Stimulated activated memory B cell treated with anti-CD40 and anti-IgM and Interleukin-4, amounts not matched to agents 10 μg/mL and 1 μg/mL and 100 μg/mL, for 72 hours (primary cell): ENCODE data around the gene SLC29A2.
"Not testable (repeated sequence)": the region's sequence is repeated elsewhere in the genome, so short reads cannot be mapped to it uniquely, and the experiment has no call there.

ENCODE experiments used
- ATAC-seq: fragments of 150-1000 bp; cut with Tn5 transposase; 2 replicates; pipeline ENCODE4 v1.10.0; 2021
- H3K27ac Mint-ChIP-seq: one replicate; pipeline ENCODE4 v1.8.0; 2022; ENCODE audit warnings: mild to moderate bottlenecking, mixed read lengths
- H3K27me3 Mint-ChIP-seq: one replicate; pipeline ENCODE4 v1.8.0; 2022; ENCODE audit warnings: mixed read lengths
- H3K36me3 Mint-ChIP-seq: one replicate; pipeline ENCODE4 v1.8.0; 2022; ENCODE audit warnings: mixed read lengths
- H3K4me1 Mint-ChIP-seq: one replicate; pipeline ENCODE4 v1.8.0; 2022; ENCODE audit warnings: mixed read lengths
- H3K4me3 Mint-ChIP-seq: one replicate; pipeline ENCODE4 v1.8.0; 2022; ENCODE audit warnings: mild to moderate bottlenecking, moderate library complexity, mixed read lengths
- H3K9me3 Mint-ChIP-seq: one replicate; pipeline ENCODE4 v1.8.0; 2022; ENCODE audit warnings: mixed read lengths

The SLC29A2 gene

DNA sequence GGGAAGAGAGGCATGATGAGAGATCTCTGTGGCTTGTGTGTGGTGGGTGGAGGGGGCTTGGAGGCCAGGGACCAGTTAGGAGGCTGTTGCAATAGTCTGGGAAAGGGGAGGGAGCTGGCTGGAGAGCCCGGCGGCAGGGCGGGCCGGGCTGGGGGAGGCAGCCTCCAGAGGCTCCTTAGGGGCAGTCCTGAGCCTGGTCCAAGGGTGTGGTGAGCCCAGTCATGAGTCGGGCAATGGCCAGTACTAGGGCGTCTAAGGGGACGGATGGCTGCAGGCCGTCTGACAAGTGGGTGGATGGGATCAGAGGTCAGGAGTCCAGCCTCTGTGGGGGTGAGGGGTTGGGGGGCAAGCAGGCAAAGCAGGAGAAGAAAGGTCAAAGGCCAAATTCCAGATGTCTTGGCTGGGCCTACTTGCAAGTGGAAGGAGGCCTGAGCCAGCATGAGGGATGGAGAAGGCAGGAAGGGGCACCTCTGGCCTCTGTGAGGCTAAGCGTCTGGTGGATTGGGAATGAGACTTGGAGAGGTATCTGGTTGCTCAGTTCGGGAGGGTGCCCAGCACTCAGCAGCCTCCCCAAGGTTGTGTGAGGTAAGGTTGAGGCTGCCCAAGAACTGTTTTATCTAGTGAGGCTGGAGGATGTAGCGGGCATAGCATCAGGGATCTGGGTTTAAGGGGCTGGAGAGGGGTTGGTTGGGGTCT is 48.7 kb downstream of the SLC29A2 start:
- no peak for ATAC-seq
- H3K27ac Mint-ChIP-seq, result no peak overlapping the region
- H3K4me3 Mint-ChIP-seq, result no peak overlapping the region
- no peaks in the 10 kb centered on the region for H3K27me3 Mint-ChIP-seq
- no peaks in the 10 kb centered on the region for H3K36me3 Mint-ChIP-seq
- H3K4me1 Mint-ChIP-seq, result peaks cover 31% of the 10 kb centered on the region
- no peaks in the 10 kb centered on the region for H3K9me3 Mint-ChIP-seq

DNA sequence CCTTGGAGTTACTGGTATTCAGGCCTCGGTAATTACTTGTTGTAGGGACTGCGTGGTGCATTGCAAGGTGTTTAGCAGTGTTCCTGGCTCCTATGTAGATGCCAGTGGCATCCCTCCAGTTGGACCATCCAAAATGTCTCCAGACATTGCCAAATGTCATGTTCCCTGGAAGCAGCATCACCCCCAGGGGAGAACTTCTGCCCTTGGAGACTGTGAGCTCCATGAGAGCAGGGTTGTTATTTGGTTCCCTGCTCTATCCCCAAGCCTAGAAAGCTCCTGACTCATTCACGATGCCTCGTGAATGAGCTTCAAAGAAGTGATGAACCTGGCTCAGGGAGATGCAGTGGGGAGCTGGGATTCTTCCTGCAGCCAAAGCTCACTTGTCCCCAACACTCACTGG is 50.0 kb downstream of the SLC29A2 start:
- peaks cover 32% of the 10 kb centered on the region for H3K4me1 Mint-ChIP-seq
- H3K4me3 Mint-ChIP-seq, result no peak overlapping the region
- no peak for ATAC-seq
- no peak overlapping the region for H3K27ac Mint-ChIP-seq
- no peaks in the 10 kb centered on the region for H3K27me3 Mint-ChIP-seq
- no peaks in the 10 kb centered on the region for H3K36me3 Mint-ChIP-seq
- H3K9me3 Mint-ChIP-seq, result no peaks in the 10 kb centered on the region

DNA sequence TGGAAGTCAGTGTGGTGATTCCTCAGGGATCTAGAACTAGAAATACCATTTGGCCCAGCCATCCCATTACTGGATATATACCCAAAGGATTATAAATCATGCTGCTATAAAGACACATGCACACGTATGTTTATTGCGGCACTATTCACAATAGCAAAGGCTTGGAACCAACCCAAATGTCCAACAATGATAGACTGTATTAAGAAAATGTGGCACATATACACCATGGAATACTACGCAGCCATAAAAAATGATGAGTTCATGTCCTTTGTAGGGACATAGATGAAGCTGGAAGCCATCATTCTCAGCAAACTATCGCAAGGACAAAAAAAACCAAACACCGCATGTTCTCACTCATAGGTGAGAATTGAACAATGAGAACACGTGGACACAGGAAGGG is 50.8 kb downstream of the SLC29A2 start:
- not testable (repeated sequence) for H3K27ac Mint-ChIP-seq
- H3K4me1 Mint-ChIP-seq, result peaks cover 27% of the 10 kb centered on the region

DNA sequence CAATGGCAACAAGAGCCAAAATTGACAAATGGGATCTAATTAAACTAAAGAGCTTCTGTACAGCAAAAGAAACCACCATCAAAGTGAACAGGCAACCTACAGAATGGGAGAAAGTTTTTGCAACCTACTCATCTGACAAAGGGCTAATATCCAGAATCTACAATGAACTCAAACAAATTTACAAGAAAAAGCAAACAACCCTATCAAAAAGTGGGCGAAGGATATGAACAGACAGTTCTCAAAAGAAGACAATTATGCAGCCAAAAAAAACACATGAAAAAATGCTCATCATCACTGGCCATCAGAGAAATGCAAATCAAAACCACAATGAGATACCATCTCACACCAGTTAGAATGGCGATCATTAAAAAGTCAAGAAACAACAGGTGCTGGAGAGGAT is 51.3 kb downstream of the SLC29A2 start:
- ATAC-seq, H3K27me3 Mint-ChIP-seq, H3K9me3 Mint-ChIP-seq, H3K27ac Mint-ChIP-seq, H3K36me3 Mint-ChIP-seq, H3K4me3 Mint-ChIP-seq: not testable (repeated sequence)
- peaks cover 29% of the 10 kb centered on the region for H3K4me1 Mint-ChIP-seq

More for the DNA sequence above, 50.8 kb downstream of the SLC29A2 start:
- not testable (repeated sequence) for H3K4me3 Mint-ChIP-seq, H3K36me3 Mint-ChIP-seq, ATAC-seq, H3K27me3 Mint-ChIP-seq, H3K9me3 Mint-ChIP-seq

DNA sequence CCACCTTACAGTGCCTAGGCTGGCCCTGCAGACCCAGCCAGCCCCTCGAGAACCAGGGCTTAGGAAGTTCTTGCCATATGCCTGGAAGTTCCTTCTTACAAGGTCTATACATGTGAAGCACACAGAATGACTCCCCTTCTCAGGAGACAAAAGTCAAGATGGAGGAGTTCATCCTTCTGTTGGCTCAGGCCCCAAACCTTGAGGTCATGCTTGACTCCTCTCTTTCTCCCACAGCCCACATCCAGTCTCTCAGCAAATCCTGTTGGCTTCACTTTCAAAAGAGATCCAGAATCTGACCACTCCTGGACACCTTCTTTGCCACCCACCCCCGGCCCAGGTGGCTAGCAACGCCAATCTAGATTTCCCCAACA is 53.0 kb downstream of the SLC29A2 start:
- peaks cover 38% of the 10 kb centered on the region for H3K4me1 Mint-ChIP-seq
- H3K36me3 Mint-ChIP-seq, result no peaks in the 10 kb centered on the region
- ATAC-seq, result no peak
- H3K9me3 Mint-ChIP-seq, result no peaks in the 10 kb centered on the region
- H3K27ac Mint-ChIP-seq, result peak overlapping the region; percentile 83
- no peak overlapping the region for H3K4me3 Mint-ChIP-seq
- H3K27me3 Mint-ChIP-seq, result no peaks in the 10 kb centered on the region

DNA sequence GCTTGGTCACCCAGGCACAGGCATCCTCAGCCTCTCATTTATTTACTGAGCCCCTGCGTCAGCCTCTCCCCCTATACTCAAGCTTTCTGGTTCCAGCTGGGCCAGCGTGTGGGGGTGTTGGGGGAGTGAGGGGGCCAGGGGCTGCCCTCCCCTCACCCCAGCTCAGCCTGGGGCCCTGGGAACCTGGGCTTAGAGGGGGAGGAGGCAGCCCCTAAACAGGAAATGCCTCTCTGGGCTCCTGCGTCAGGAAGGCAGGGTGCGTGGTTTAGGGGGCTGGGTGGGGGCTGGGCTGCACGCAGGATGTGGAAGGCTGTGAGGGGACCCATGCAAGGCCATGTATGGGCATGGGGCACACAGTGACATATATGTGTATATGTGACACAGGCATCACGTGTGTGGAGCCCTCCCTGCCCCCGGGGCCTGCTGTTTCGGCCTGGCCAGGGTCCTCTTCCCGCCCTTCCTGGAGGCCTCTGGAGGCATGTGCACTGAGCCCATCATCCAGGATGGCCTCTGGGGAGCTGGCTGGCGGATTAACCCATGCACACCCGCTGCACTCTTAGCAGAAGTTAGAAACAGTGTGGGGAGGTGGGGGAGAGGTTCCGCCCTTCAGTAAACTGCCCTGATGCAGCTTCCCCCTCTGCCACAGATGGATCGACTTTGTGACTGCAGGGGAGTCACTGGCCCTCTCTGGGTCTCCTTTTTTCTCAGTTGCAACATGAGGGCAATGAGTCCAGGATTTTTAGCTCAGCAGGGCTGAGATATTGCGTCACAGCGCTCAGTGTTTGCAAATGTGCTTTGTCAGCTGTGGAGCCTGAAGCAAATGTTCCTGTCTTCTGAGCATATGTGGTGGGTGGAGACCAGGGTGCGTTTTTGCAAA is 53.6 kb downstream of the SLC29A2 start:
- Mint-ChIP-seq H3K9me3 (no peaks in the 10 kb centered on the region), H3K4me1 (peaks cover 39% of the 10 kb centered on the region), H3K27me3 (no peaks in the 10 kb centered on the region), H3K4me3 (peak overlapping the region; percentile 48), H3K27ac (peak overlapping the region; percentile 83), H3K36me3 (no peaks in the 10 kb centered on the region)
- ATAC-seq, result peak; percentile 67

DNA sequence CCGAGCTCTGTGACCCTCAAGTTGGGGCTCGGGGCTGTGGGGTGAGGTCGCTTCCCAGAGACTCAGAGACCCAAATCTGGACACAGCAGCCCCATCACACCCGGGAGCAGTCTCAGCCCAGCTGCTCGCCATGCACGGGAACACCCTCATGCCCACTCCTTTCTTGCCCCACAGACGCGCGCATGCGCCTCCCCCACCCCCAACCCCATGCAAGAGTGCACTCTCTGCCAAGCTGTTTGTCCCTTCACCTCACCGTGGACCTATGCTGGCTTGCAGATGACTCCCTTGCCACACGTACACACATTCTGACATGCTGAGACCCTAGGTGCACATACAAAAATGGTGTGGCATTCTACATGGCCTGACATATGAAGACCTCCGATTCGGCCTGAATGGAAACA is 54.2 kb downstream of the SLC29A2 start:
- no peak for ATAC-seq
- H3K4me3 Mint-ChIP-seq, result peak overlapping the region; percentile 48

DNA sequence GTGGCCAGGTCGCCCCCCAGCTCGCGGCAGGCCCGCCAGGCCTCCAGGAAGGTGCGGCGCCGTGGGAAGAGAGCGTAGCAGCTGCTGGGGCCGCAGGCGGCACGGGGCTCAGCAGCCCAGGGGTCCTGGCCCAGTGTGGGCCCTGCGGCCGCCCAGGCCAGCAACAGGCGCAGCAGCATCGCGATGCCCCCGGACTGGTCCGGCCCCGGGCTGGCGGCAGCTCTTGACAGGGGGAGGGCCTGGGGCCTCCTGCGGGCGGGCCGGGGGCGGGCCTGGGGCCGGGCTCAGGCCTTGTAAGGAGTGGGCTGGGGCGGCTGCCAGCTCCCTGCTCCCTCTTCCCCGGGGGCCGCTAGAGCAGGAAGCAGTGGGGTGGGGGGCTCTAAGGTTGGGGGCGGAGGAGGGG is 54.7 kb downstream of the SLC29A2 start, which contains the start of gene CD248:
TSS of gene CD248 (minus strand) at position 196 of the 403 bp plus-strand sequence. CDS start at position 179, 17 bp downstream.
- Mint-ChIP-seq H3K4me3 (peak within 1 kb of the TSS; percentile 48), H3K27ac (peak within 1 kb of the TSS; percentile 83), H3K36me3 (no peaks in the 10 kb centered on the region), H3K4me1 (peaks cover 41% of the 10 kb centered on the region), H3K27me3 (no peaks in the 10 kb centered on the region), H3K9me3 (no peaks in the 10 kb centered on the region)
- no peak for ATAC-seq

More for the DNA sequence above, 54.2 kb downstream of the SLC29A2 start:
- Mint-ChIP-seq H3K9me3 (no peaks in the 10 kb centered on the region), H3K36me3 (no peaks in the 10 kb centered on the region), H3K27ac (peak overlapping the region; percentile 83), H3K4me1 (peaks cover 39% of the 10 kb centered on the region), H3K27me3 (no peaks in the 10 kb centered on the region)

DNA sequence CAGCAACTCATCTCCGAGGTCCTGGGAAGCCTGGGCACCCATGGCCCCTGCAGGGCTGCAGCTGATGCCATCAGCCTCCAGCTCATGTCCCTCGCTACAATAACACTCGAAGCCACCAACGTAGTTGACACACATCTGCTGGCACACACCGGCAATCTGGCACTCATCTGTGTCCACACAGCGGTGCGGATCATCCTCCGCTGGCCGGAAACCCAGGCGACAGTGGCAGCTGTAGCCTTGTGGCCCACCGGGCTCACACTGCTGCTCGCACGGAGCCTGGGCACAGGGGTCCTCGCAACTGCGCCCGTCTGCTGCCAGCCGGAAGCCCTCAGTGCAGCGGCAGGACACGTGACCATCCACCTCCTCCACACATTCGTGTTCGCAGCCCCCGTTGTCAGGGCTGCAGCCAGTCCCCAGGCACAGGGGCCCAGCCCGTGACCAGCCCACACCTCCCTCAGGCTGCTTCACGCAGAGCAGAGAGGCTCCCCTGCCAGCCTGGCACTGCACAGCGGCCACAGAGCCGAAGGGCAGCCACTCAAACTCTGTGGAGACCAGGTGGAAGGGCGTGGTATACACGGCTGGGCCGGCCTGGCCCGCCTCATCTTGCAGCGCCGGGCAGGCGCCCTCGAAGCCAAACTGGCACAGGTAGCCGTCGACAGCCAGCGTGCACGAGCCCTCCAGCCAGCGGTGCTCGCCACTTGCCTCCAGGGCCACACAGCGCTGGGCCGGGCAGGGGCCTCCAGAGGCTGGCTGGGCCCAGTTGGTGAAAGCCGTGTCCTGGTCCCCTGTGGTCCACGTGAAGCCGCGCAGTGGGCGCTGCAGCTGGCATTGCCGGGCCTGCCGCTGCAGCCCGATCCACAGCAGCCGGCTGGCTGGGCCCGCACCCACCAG is 55.4 kb downstream of the SLC29A2 start:
- no peaks in the 10 kb centered on the region for H3K9me3 Mint-ChIP-seq
- no peak overlapping the region for H3K4me3 Mint-ChIP-seq
- peaks cover 45% of the 10 kb centered on the region for H3K4me1 Mint-ChIP-seq
- no peaks in the 10 kb centered on the region for H3K36me3 Mint-ChIP-seq
- no peaks in the 10 kb centered on the region for H3K27me3 Mint-ChIP-seq
- no peak overlapping the region for H3K27ac Mint-ChIP-seq
- ATAC-seq, result no peak

DNA sequence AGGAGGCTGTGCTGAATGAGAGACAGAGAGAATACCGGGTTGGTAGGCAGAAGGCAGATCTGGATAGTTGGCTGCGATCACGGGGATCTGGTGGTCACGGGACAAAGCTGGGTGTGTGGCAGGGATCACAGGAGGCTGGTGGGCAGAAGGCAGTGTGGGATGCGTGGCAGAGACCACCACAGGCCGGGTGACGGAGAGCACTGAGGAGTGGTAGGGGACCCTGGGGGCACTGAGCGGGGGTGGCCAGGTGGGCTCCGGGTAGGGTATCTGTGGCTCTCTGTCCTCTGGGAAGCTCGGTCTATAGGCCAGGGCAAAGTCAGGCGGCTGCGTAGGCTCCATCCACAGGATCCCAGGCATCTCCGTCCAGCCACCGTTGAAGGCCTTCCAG is 56.1 kb downstream of the SLC29A2 start:
- no peaks in the 10 kb centered on the region for H3K9me3 Mint-ChIP-seq
- no peaks in the 10 kb centered on the region for H3K27me3 Mint-ChIP-seq
- H3K27ac Mint-ChIP-seq, result peak overlapping the region; percentile 52
- H3K4me3 Mint-ChIP-seq, result no peak overlapping the region
- no peak for ATAC-seq
- peaks cover 45% of the 10 kb centered on the region for H3K4me1 Mint-ChIP-seq
- no peaks in the 10 kb centered on the region for H3K36me3 Mint-ChIP-seq

DNA sequence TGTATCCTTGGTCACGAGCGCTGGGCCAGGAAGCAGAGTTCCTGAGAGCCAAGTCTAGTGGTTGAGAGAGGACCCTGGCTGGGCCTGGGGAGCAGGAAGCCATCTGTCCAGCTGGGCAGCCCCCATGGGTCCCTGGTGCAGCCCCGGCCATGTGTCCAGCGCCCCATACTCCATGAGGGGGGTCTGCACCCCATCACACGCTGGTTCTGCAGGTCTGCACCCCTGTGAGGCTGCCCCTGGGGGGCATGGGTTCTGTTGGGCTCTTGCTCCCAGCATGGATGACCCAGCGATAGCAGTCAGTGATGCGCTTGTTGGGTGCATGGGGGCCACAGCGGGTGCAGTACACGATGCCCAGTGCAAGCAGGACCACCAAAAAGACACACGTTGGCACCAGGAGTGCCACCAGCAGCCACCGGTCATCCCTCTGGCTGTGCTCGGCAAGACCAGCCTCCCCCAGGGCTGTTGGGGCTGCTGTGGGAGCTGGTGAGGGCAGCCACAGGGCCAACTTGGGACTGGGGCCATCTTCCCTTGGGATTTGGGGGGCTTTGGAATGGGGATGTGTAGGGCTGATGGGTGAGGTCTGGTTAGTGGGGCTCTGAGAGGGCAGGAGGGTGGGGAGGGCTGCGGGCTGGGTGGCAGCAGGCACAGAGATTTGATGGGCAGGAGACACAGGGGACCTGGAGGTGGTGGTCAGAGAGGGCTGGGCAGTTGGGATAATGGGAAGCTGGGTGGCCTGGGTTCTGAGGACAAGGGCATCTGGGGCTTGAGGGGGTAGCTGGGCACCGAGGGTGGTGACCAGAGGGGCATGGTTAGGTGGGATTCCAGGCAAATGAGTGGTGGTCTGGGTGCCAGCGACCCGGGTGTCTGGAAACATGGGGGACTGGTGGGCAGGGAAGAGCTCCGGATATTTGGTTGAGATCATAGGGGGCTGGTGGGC is 56.7 kb downstream of the SLC29A2 start:
- Mint-ChIP-seq H3K9me3 (no peaks in the 10 kb centered on the region), H3K36me3 (no peaks in the 10 kb centered on the region), H3K4me3 (no peak overlapping the region), H3K27ac (peak overlapping the region; percentile 84), H3K27me3 (no peaks in the 10 kb centered on the region), H3K4me1 (peaks cover 45% of the 10 kb centered on the region)
- no peak for ATAC-seq

DNA sequence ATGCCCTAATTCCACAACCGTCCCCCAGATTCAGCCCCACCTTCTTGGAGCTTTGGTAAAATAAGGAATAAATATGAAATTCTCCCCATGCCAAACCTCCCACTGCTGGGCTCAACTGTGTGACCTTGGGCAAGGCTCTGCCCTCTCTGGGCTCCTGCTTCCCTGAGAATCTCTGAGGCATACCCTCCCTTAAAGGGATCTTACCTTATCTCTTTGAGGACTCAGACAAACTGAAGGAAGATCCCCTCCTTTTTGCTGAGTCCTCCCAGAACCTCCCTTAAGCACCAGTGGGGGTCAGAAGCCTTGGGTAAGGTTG is 57.4 kb downstream of the SLC29A2 start:
- no peak for ATAC-seq
- H3K9me3 Mint-ChIP-seq, result no peaks in the 10 kb centered on the region
- peak overlapping the region; percentile 84 for H3K27ac Mint-ChIP-seq
- peak overlapping the region; percentile 60 for H3K4me3 Mint-ChIP-seq
- H3K36me3 Mint-ChIP-seq, result no peaks in the 10 kb centered on the region
- no peaks in the 10 kb centered on the region for H3K27me3 Mint-ChIP-seq
- peaks cover 40% of the 10 kb centered on the region for H3K4me1 Mint-ChIP-seq

DNA sequence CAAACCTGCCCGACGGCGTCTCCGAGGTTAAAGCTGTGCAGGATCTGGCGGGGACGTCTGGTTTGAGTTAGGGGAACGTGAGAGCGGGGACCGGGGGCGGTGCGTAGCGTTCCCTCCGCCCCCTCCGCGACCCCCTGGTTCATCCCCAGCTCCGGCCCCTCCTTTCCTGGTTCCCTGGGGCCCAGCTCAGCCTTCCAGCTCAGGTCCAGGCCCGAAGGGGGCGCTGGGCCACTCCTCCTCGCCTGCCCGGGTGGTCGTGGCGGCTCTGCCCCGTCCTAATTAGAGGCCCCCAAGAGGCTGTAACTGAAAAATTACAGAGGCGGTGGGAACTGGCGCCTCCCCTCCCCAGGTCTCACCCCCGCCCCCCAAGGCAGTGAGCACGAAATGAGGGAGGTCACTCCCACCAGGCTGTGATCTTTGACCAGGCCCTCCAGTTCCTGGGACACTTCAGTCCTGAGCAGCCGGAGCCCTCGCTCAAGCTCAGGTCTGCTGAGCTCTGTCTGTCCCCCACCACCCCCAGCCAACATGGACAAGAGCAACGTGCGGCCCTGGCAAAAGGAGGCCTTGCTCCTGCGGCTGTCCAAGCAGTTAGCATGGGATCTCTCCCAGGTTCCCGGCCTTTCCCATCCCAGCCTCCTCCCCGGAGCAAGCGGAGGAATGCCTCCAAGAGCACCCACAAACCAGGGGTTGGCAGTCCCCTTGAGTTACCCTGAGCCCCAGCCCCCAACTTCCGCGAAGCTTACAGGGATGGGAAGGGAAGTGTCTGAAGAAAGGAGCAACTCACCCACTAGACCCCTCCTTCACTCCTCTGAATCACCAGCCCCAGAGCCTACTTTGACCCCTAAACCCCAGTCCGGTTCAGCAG is 58.0 kb downstream of the SLC29A2 start:
- H3K27me3 Mint-ChIP-seq, result no peaks in the 10 kb centered on the region
- H3K36me3 Mint-ChIP-seq, result no peaks in the 10 kb centered on the region
- H3K9me3 Mint-ChIP-seq, result no peaks in the 10 kb centered on the region
- peaks cover 34% of the 10 kb centered on the region for H3K4me1 Mint-ChIP-seq
- H3K27ac Mint-ChIP-seq, result peak overlapping the region; percentile 84
- peak overlapping the region; percentile 87 for H3K4me3 Mint-ChIP-seq
- no peak for ATAC-seq
